ENCODE results near the gene MICAL3. TPM values are rescaled to one million over a fixed set of nuclear protein-coding genes. Genes with fewer than 3 reads are reported as not detected.

The MICAL3 gene
- total RNA-seq, 1 donor from 2014 or later: 47.9 TPM

GRCh38 chr22:17792854-17793434 is 231.4 kb downstream of the MICAL3 start:
- Mint-ChIP-seq H3K36me3 (ENCODE audit: unreplicated experiment) (peaks cover 4% of the 10 kb centered on the region), H3K27me3 (ENCODE audit: unreplicated experiment) (no peaks in the 10 kb centered on the region), H3K27ac (ENCODE audit: unreplicated experiment) (no peak overlapping the region), H3K4me3 (ENCODE audit: unreplicated experiment) (no peak overlapping the region), H3K4me1 (ENCODE audit: unreplicated experiment) (no peaks in the 10 kb centered on the region), H3K9me3 (ENCODE audit: unreplicated experiment) (no peaks in the 10 kb centered on the region)
- no peak for DNase-seq (ENCODE audit: extremely low spot score, unreplicated experiment)
- TF ChIP-seq CTCF (IDR thresholded peaks at IDR 0.05): no peak

DNA sequence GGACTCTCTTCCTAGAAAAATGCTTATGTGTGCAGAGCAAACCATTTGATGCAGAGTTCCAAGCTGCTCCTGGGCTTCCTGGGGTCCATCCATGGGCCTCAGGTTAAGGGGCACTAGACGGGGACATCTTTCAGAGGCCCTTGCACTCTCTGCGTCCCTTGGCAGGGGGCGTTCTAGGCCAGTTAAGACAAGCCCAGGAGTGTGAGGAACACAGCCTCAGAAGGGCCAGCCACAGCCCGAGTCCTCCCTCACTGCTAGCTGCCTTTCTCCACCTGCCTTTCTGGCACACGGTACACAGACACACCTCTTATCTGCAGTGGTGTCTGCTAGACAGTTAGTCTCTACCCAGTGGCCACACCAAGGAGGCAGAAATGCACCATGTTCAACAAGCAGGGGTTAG is 232.1 kb downstream of the MICAL3 start:
- Mint-ChIP-seq H3K9me3 (ENCODE audit: unreplicated experiment) (no peaks in the 10 kb centered on the region), H3K4me3 (ENCODE audit: unreplicated experiment) (no peak overlapping the region), H3K27me3 (ENCODE audit: unreplicated experiment) (no peaks in the 10 kb centered on the region), H3K36me3 (ENCODE audit: unreplicated experiment) (peaks cover 4% of the 10 kb centered on the region), H3K27ac (ENCODE audit: unreplicated experiment) (no peak overlapping the region), H3K4me1 (ENCODE audit: unreplicated experiment) (no peaks in the 10 kb centered on the region)
- no peak for TF ChIP-seq CTCF (IDR thresholded peaks at IDR 0.05)
- no peak for DNase-seq (ENCODE audit: extremely low spot score, unreplicated experiment)

DNA sequence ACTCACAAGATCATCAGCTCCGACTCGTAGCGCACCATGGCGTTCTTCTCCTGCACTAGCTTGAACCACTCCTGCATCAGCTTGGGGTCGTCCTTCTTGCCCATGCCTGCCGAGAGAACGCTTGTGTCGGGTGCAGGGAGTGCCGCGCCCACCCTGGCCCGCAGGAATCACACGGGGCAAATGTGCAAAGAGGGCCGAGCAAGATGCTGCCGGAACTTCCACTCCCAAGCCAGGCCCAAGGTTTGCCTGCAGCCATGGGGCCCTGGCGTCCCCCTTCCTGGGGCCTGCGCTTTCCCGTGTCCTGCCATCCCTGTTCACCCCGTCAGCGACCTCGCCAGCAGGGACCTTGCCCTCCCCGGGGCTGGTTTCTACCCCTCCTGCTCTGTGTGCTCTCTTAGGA is 233.2 kb downstream of the MICAL3 start:
- peaks cover 8% of the 10 kb centered on the region for H3K4me1 Mint-ChIP-seq (ENCODE audit: unreplicated experiment)
- no peak for TF ChIP-seq CTCF (IDR thresholded peaks at IDR 0.05)
- H3K9me3 Mint-ChIP-seq (ENCODE audit: unreplicated experiment): no peaks in the 10 kb centered on the region
- DNase-seq (ENCODE audit: extremely low spot score, unreplicated experiment): no peak
- H3K27ac Mint-ChIP-seq (ENCODE audit: unreplicated experiment): no peak overlapping the region
- H3K36me3 Mint-ChIP-seq (ENCODE audit: unreplicated experiment): peaks cover 4% of the 10 kb centered on the region
- H3K27me3 Mint-ChIP-seq (ENCODE audit: unreplicated experiment): no peaks in the 10 kb centered on the region
- H3K4me3 Mint-ChIP-seq (ENCODE audit: unreplicated experiment): no peak overlapping the region

DNA sequence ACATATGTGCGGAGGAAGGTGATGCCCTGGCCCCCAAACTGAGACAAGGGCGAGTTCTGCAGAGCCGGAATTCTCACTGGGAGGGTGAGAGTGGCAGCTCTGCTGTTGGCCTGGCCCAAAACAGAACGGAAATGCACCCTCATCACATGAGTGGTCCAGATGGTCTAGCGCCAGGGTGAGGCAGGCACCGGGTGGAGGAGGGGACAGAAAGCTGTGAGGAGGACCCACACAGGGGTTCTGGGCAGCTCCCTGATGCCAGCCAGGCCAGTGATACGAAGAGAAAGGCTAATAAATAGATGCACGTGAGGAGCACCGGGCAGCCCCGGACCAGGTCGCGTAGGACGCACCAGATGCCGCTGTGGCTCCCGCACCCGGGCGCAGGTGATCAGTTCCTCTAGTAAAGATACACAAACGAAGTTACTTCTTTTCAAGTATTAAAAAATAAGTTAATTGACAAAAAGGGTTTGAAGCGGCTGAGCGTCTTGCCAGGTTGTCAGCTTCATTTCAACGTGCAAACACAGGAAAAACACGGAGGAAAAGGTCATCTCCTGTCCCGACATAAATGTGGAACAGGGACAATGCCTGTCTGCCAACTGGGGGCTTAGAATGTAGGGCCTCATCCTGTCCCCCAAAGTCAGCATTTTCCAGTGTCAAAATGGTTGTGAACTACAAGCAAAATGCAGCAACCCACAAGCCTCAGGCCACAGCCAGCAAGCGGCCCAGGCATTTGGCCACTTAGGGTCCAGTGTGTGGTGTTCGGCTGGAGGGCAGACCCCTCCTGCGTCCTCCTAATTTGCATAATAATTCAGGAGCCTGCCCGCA is 234.8 kb downstream of the MICAL3 start:
- no peak for TF ChIP-seq CTCF (IDR thresholded peaks at IDR 0.05)
- Mint-ChIP-seq H3K27me3 (ENCODE audit: unreplicated experiment) (no peaks in the 10 kb centered on the region), H3K36me3 (ENCODE audit: unreplicated experiment) (peaks cover 4% of the 10 kb centered on the region), H3K27ac (ENCODE audit: unreplicated experiment) (no peak overlapping the region), H3K9me3 (ENCODE audit: unreplicated experiment) (no peaks in the 10 kb centered on the region), H3K4me3 (ENCODE audit: unreplicated experiment) (no peak overlapping the region), H3K4me1 (ENCODE audit: unreplicated experiment) (peaks cover 8% of the 10 kb centered on the region)
- DNase-seq (ENCODE audit: extremely low spot score, unreplicated experiment): no peak

- H3K4me1 Mint-ChIP-seq (ENCODE audit: unreplicated experiment): peaks cover 8% of the 10 kb centered on the region
- H3K9me3 Mint-ChIP-seq (ENCODE audit: unreplicated experiment): no peaks in the 10 kb centered on the region
- H3K27ac Mint-ChIP-seq (ENCODE audit: unreplicated experiment): no peak overlapping the region
- peaks cover 2% of the 10 kb centered on the region for H3K36me3 Mint-ChIP-seq (ENCODE audit: unreplicated experiment)
- H3K27me3 Mint-ChIP-seq (ENCODE audit: unreplicated experiment): no peaks in the 10 kb centered on the region
- TF ChIP-seq CTCF (IDR thresholded peaks at IDR 0.05): no peak
- no peak for DNase-seq (ENCODE audit: extremely low spot score, unreplicated experiment)
- no peak overlapping the region for H3K4me3 Mint-ChIP-seq (ENCODE audit: unreplicated experiment)
Observed at GRCh38 chr22:17788528-17789378, 235.6 kb downstream of the MICAL3 start.

Measured in osteocyte (in vitro differentiated cells).